Activated naive CD4-positive, alpha-beta T cell treated with anti-CD3 and anti-CD28 coated beads, Interleukin-2, amount 50 U/mL, for 16 hours (primary cell): ENCODE results near the gene DDTL.

ENCODE experiments used
- DNase-seq: peaks from one replicate; pipeline ENCODE4 v3.0.0-alpha.2; 2020

DDTL gene

DNA sequence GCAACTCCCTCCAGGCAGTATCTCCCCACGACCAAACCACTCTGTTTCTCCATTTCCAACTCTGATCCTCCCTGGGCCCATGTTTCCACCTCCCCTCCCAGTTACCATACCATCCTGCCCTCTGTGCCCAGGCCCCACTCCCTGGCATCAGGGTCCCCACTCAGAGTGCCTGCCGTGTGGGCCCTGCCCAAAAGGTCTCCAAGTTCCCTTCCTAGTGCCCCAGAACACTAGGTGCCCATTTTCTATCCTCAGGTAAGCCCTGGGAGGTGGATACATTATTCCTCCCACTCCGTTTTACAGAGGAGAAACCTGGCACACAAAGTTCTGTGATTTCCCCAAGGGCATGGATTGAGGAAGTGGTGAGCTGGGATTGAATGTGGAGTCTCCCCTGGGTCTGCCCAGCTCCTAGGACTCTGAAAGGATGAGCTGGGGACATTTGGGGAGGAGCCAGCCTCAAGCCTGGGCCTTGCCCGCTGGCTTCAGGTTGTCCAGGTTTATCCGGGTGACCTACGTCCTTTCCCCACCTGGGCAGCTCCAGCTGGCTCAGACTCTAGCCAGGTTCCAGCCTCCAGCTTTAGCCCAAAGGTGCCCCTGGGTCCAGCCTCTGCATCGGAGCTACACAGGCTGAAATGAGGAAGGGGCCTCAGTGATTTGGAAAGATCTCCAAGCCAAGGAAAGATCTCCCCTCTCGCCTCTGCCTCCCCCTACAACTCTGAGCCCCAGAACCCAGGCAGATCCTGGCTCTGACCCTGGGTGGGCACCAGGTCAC, 40.7 kb downstream of the DDTL start:
- no peak for DNase-seq

GRCh38 chr22:24008022-24008283, 41.3 kb downstream of the DDTL start:
- DNase-seq, result no peak

DNA sequence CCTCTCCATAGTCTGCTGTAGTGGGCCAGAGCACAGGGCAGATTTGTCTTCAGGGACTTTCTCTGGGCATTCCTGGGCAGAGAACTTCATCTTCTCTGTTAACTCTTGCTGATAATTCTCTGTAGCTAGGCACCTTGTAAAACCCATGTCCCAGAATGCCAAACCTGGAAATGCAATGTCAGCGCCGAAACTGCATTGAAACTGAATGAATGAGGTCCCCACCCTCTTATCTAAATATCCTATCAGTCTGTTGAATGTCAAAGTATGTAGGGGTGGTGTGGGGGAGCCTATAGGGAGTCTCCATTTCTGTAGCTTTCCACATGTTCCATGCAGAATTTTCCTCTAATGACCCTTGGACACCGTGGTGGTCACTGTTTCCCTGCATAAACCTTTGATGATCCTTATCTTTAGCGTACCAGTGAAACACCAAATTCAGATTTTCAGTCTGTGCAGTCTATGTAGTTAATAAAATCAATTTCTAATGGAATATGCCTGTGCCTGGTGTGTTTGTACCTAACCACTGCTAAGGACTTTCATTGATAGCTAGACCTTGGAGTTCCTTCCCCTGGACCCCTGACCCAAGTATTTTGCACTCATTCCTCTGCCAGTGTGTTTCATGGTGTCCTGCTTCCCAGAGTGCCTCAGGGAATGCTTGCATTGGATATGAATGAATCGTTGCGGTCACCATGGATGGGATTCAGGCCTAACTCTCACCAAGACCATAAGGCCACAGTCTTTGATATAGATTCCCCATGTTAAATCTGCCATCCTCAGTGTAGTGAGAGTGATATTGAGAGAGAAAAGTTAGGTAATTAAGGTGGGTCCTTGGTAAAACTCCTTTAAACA, 41.9 kb downstream of the DDTL start:
- no peak for DNase-seq

GRCh38 chr22:24009227-24010017, 42.7 kb downstream of the DDTL start:
- DNase-seq, result no peak

- DNase-seq, result no peak
Measured at GRCh38 chr22:24010018-24010391, 43.3 kb downstream of the DDTL start.

- no peak for DNase-seq
Measured at GRCh38 chr22:24011735-24012068, 45.0 kb downstream of the DDTL start.

GRCh38 chr22:24016156-24016555, 49.5 kb downstream of the DDTL start:
- DNase-seq, result no peak

DNA sequence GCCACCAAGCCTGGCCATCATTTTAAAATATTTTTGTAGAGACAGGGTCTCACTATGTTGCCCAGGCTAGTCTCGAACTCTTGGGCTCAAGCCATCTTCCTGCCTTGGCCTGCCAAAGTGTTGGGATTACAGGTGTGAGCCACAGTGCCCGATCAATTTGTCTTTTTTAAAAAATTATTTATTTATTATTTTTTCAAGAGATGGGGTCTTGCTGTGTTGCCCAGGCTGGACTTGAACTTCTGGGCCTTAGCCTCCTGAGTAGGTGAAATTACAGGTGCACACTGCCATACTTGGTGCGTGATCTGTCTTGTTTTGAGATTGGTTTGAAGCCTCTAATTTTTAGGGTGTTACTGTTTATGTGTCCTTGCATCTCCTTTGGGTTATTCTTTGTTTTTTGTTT, 54.6 kb downstream of the DDTL start:
- no peak for DNase-seq
